Adrenal gland (tissue), 5 donors: ENCODE results near the gene C3orf20.

Experiments used
- POLR2A ChIP-seq, 2 donors: fragments of 450-650 bp; IDR thresholded peaks; one replicate each; pipeline ENCODE4 v1.6.1; 2017; ENCODE audit warnings: antibody characterized with exemption in 2 of 2, mild to moderate bottlenecking in 2 of 2, moderate library complexity in 1 of 2
- TF ChIP-seq, protein P1 (sequence below), 6 experiments: fragments of 450-650 bp in 4 of 6; fragments of 200-600 bp in 2 of 6; sonication (generic) in 1 of 6; IDR thresholded peaks; 1 replicate in 5 of 6; 2 replicates in 1 of 6; pipeline versions ENCODE4 v1.5.1 to v1.8.0; 2016 to 2021; ENCODE audit warnings: antibody characterized with exemption in 6 of 6, mild to moderate bottlenecking in 2 of 6, moderate library complexity in 1 of 6
- donor health status: DM: no; HTN: no; CAD: no.

DNA sequence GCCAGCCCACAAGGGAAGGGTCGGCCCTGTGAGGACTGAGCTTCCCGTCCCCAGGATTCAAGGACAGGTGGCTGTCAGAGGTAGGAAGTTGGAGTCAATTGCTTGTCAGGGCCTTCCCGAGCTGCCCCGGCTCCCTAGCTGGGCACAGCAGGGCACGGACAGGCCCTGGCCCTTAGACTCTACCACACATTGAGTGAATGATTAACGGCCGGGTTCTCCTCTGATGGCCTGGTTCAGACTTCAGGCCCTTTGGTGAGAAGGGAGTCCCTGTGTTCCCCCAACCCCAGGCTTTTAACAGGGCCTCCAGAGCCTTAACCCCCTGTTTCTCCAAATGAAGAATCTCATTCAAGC lies 127.4 kb downstream of the C3orf20 start:
- TF ChIP-seq, protein P1, sequence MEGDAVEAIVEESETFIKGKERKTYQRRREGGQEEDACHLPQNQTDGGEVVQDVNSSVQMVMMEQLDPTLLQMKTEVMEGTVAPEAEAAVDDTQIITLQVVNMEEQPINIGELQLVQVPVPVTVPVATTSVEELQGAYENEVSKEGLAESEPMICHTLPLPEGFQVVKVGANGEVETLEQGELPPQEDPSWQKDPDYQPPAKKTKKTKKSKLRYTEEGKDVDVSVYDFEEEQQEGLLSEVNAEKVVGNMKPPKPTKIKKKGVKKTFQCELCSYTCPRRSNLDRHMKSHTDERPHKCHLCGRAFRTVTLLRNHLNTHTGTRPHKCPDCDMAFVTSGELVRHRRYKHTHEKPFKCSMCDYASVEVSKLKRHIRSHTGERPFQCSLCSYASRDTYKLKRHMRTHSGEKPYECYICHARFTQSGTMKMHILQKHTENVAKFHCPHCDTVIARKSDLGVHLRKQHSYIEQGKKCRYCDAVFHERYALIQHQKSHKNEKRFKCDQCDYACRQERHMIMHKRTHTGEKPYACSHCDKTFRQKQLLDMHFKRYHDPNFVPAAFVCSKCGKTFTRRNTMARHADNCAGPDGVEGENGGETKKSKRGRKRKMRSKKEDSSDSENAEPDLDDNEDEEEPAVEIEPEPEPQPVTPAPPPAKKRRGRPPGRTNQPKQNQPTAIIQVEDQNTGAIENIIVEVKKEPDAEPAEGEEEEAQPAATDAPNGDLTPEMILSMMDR (IDR thresholded peaks at IDR 0.05): no peak
- no peak for TF ChIP-seq POLR2A (IDR thresholded peaks at IDR 0.05)
